GM12874 (cell line): ENCODE measurements around the gene EMILIN1.

Source experiments
- TF ChIP-seq, protein P1 (sequence below): IDR thresholded peaks from 2 replicates; pipeline ENCODE4 v1.5.1; 2011; ENCODE audit warnings: low read depth, mild to moderate bottlenecking, control low read depth, low read length, moderate library complexity; ENCODE audit not compliant: insufficient read depth

Gene EMILIN1

DNA sequence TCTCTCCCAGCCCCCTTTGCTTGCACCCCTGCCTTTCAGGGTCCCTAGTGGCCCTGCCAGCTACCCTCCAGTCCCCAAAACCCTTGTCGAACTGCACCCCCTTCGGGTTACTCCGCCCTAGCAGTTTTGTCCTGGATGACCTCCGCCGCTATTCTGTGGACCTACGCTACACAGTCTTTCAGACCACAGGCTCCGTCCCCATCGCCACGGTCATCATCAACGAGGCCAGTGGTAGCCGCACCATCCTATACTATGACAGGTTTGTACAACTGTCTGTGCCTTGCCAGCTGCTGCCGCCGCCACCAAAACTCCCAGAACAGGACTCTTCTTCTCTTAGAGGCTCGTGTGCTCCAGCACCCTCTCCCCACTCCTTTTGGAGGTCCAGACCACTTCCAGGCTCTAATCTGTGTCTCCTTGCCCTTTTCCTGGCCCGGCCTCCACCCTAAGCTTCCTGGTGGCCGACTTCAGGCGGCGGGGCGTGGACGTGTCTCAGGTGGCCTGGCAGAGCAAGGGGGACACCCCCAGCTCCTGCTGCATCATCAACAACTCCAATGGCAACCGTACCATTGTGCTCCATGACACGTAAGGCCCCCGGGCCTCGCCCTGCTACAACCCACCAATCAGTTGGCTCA, 16.1 kb downstream of the EMILIN1 start:
- TF ChIP-seq, protein P1, sequence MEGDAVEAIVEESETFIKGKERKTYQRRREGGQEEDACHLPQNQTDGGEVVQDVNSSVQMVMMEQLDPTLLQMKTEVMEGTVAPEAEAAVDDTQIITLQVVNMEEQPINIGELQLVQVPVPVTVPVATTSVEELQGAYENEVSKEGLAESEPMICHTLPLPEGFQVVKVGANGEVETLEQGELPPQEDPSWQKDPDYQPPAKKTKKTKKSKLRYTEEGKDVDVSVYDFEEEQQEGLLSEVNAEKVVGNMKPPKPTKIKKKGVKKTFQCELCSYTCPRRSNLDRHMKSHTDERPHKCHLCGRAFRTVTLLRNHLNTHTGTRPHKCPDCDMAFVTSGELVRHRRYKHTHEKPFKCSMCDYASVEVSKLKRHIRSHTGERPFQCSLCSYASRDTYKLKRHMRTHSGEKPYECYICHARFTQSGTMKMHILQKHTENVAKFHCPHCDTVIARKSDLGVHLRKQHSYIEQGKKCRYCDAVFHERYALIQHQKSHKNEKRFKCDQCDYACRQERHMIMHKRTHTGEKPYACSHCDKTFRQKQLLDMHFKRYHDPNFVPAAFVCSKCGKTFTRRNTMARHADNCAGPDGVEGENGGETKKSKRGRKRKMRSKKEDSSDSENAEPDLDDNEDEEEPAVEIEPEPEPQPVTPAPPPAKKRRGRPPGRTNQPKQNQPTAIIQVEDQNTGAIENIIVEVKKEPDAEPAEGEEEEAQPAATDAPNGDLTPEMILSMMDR: no peak

DNA sequence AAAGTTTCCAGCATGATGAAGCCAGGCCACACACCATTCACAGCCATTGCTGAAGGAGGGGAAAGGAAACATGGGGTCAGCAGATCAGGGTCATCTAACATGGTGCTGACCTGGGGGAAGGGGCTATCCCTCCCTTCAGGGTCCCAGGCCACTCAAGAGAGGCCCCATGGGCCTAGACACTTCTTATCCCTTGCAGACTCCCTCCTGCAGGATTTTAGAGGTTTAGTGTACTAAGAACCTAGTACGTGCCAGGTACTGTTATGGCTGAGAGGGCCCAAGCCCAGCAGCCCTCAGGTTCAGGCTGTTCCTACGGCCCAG, 17.0 kb downstream of the EMILIN1 start:
- TF ChIP-seq, protein P1: no peak

DNA sequence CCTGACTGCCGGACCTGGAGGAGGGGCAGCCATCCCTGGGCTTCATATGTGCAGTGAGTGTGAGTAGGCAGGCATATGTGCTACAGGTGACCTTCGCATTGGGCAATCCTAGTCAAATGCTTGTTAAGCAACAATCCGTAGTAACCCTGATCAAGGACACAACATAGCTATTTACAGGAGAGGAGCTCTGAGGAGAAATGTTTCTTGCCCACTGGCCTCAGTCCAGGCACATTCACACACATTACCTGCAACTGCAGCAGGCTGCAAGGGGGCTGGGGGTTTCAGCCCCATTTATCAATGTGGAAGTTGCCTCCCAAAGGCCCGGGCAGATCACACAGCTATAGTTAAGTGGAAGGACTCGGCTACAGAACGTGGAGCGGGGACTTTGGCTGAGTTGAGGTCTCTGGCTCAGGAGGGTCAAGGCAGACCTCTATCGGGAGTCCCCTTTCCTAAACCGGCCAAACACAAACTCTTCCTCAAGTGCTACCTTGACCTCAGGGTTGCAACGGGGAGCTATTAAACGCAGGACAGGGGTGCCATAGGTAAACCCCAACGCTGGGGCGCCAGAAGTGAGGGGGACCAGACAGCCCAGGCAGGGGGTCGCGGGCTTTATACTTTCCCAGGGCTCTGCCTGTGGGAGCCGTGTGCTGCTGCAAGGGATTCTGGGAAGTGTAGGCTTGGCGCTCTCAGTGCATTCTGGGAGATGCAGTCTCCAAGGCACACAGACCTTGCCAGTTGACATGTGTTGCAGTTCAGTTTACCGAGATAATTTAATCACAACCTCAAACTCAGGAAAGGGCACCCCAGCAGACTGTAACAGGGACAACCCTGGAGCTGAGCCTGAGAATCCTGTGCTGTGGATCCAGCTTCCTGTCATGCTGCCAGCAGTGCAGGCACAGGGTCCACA, 17.6 kb downstream of the EMILIN1 start:
- TF ChIP-seq, protein P1: no peak

DNA sequence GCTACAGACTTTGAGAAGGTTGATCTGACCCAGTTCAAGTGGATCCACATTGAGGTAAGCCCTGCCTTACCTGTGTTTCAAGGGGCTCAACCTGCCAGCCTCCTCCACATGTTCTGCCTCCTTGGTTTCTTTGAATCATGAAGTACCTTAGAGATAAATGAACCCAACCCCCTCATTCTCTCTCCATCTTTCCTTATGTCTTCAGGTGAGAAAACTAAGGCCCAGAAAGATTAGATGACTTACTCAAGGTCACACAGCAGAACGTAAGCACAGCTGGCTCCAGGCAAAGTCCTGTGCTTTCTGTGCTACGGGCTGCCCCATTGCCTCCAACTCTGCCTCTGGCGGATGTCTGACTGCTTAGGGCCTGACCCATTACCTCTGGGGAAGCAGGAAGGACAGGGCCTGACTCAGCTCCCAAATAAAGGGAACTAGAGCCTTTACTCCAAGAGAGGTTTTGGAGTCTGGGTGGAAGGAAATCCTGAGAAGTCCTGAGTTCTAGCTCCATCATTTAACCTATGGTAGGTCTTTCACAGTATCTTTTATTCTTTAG, 18.4 kb downstream of the EMILIN1 start:
- TF ChIP-seq, protein P1: no peak

DNA sequence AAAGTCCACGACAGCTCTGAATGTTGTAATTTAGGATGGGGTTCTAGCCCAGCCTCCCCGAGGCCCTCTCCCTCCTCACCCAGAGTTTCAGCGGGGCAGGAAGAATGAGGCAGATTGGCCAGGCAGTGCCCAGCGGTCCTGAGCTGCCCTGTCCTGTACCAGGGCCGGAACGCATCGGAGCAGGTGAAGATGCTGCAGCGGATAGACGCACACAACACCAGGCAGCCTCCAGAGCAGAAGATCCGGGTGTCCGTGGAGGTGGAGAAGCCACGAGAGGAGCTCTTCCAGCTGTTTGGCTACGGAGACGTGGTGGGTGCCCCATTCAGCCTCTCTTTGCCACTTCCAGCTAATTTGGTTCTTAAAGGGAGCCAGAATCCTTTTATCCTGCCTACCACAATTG, 18.9 kb downstream of the EMILIN1 start:
- TF ChIP-seq, protein P1: no peak

DNA sequence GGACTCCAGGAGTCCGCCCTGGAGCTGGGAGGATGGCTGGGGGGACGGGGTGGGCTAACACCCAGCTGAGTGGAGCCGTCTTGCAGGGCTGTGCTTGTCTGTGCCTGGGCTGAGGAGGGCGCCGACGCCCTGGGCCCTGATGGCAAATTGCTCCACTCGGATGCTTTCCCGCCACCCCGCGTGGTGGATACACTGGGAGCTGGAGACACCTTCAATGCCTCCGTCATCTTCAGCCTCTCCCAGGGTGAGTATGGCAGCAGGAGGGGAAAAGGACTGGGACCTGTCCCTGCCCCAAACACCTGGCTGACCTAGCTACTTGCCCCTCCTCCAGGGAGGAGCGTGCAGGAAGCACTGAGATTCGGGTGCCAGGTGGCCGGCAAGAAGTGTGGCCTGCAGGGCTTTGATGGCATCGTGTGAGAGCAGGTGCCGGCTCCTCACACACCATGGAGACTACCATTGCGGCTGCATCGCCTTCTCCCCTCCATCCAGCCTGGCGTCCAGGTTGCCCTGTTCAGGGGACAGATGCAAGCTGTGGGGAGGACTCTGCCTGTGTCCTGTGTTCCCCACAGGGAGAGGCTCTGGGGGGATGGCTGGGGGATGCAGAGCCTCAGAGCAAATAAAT, 21.0 kb downstream of the EMILIN1 start:
- TF ChIP-seq, protein P1: no peak

DNA sequence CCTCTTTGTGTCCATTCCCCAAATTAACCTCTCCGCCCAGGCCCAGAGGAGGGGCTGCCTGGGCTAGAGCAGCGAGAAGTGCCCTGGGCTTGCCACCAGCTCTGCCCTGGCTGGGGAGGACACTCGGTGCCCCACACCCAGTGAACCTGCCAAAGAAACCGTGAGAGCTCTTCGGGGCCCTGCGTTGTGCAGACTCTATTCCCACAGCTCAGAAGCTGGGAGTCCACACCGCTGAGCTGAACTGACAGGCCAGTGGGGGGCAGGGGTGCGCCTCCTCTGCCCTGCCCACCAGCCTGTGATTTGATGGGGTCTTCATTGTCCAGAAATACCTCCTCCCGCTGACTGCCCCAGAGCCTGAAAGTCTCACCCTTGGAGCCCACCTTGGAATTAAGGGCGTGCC, 21.6 kb downstream of the EMILIN1 start:
- TF ChIP-seq, protein P1: no peak
